Panc1 (cell line): ENCODE data around the gene DAPK2. TPM values are rescaled to one million over a fixed set of nuclear protein-coding genes. Genes with fewer than 3 reads are reported as not detected.

Source experiments
- ATAC-seq: fragments of 200-7000 bp; cut with Tn5 transposase; 2 replicates; pipeline ENCODE4 v1.9.1; 2020; ENCODE audit warnings: mild to moderate bottlenecking, moderate library complexity
- BruUV-seq: library from RNA; stranded (reverse); fragments of 400-500 nt; replicated peaks from 2 replicates; lab custom pipeline; 2021; lab: Mats Ljungman, UMichigan
- CTCF ChIA-PET: fragments of 300-600 bp; sonication (Branson Sonifier 250); formaldehyde crosslinking; loops from one replicate; lab custom pipeline; 2022; ENCODE audit warnings: antibody characterized with exemption; lab: Charles Lee
- POLR2A ChIA-PET: fragments of 300-600 bp; sonication (Branson Sonifier 250); formaldehyde crosslinking; loops from one replicate; lab custom pipeline; 2022; ENCODE audit warnings: antibody characterized with exemption; lab: Charles Lee
- DNase-seq: peaks from one replicate; pipeline ENCODE4 v3.0.0-alpha.2; 2010; ENCODE audit warnings: low read depth, low spot score
- H3K27ac ChIP-seq: 2 replicates; pipeline ENCODE4 v1.5.1; 2011; ENCODE audit warnings: mild to moderate bottlenecking, low read length, inconsistent platforms
- H3K27me3 ChIP-seq: fragments of 200-500 bp; sonication (Bioruptor generic); 2 replicates; pipeline ENCODE4 v1.6.0; 2014; ENCODE audit warnings: low read length, inconsistent platforms; ENCODE audit not compliant: control insufficient read depth, insufficient read depth
- H3K36me3 ChIP-seq: fragments of 200-500 bp; sonication (Bioruptor generic); 2 replicates; pipeline ENCODE4 v1.5.1; 2014; ENCODE audit warnings: inconsistent platforms, mild to moderate bottlenecking, low read length, moderate library complexity; ENCODE audit not compliant: control insufficient read depth, insufficient read depth
- H3K4me1 ChIP-seq: 2 replicates; pipeline ENCODE4 v1.5.1; 2011; ENCODE audit warnings: inconsistent platforms, mild to moderate bottlenecking, low read length, moderate library complexity; ENCODE audit not compliant: control insufficient read depth, insufficient read depth
- H3K4me3 ChIP-seq, 2 experiments: 2 replicates each; pipeline ENCODE4 v1.5.1; 2011 to 2012; ENCODE audit warnings: low read depth in 2 of 2, low read length in 2 of 2, mild to moderate bottlenecking in 2 of 2, inconsistent platforms in 1 of 2, moderate library complexity in 1 of 2
- H3K9me3 ChIP-seq: fragments of 200-500 bp; sonication (Bioruptor generic); 2 replicates; pipeline ENCODE4 v1.5.1; 2014; ENCODE audit warnings: low read depth, mild to moderate bottlenecking, inconsistent platforms, low read length, moderate library complexity; ENCODE audit not compliant: control insufficient read depth, insufficient read depth
- CTCF ChIP-seq: fragments of 450-650 bp; IDR thresholded peaks from 2 replicates; pipeline ENCODE4 v1.5.1; 2017; ENCODE audit warnings: mild to moderate bottlenecking
- POLR2AphosphoS5 ChIP-seq: IDR thresholded peaks from 2 replicates; pipeline ENCODE4 v1.6.1; 2012; ENCODE audit warnings: mild to moderate bottlenecking, low read depth, low read length, moderate library complexity
- REST ChIP-seq, 2 experiments: IDR thresholded peaks; 2 replicates each; pipeline ENCODE4 v1.6.1; 2011 to 2012; ENCODE audit warnings: low read depth in 2 of 2, control low read depth in 1 of 2, low read length in 1 of 2, mild to moderate bottlenecking in 1 of 2, moderate library complexity in 1 of 2; ENCODE audit not compliant: insufficient read depth in 1 of 2
- SIN3A ChIP-seq: IDR thresholded peaks from 2 replicates; pipeline ENCODE4 v1.6.1; 2012; ENCODE audit warnings: low read depth, mild to moderate bottlenecking, low read length, moderate library complexity, borderline replicate concordance; ENCODE audit not compliant: insufficient read depth
- TCF7L2 ChIP-seq: IDR thresholded peaks from 2 replicates; pipeline ENCODE4 v1.6.1; 2011; ENCODE audit warnings: mild to moderate bottlenecking, low read depth, low read length, inconsistent platforms
- in situ Hi-C: cut with HindIII; loops from 2 replicates; pipeline ENCODE4 v1.10.0; 2016; ENCODE audit warnings: low sequenced_read_pairs, low pct_unique_long_range_greater_than_20kb
- intact Hi-C: fragments of 100-400 bp; cut with micrococcal nuclease; formaldehyde crosslinking; loops from one replicate; pipeline ENCODE4 v1.10.0; 2022; ENCODE audit not compliant: unreplicated experiment
- total RNA-seq: library from RNA; stranded (reverse); gene quantifications from one replicate; pipeline ENCODE4 v1.2.1, GENCODE V29; 2021; ENCODE audit not compliant: unreplicated experiment

Gene DAPK2
- total RNA-seq, 1 experiment from 2014 or later, result 10.2 TPM

GRCh38 chr15:63999177-63999576, 47.1 kb downstream of the DAPK2 start:
- no peak for ATAC-seq
- POLR2A ChIA-PET, result no interaction called here
- in situ Hi-C loops, result no loop called here
- no peaks in the 10 kb centered on the region for H3K27me3 ChIP-seq
- H3K36me3 ChIP-seq, result no peaks in the 10 kb centered on the region
- no peak for TF ChIP-seq SIN3A
- TF ChIP-seq POLR2AphosphoS5, result no peak
- TF ChIP-seq TCF7L2, result no peak
- TF ChIP-seq REST (IDR thresholded peaks at IDR 0.05; ENCODE audit: insufficient read depth in 1 of 2, low read depth in 2 of 2, low read length in 1 of 2), result no peak
- TF ChIP-seq CTCF, result no peak
- intact Hi-C loops, result no loop called here
- CTCF ChIA-PET, result no interaction called here
- BruUV-seq, result no TSS peak
- no peak for DNase-seq
- H3K4me3 ChIP-seq, result no peak overlapping the region
- no peaks in the 10 kb centered on the region for H3K9me3 ChIP-seq
- no peaks in the 10 kb centered on the region for H3K4me1 ChIP-seq
- H3K27ac ChIP-seq, result no peak overlapping the region

- DNase-seq, result no peak
- H3K27me3 ChIP-seq, result no peaks in the 10 kb centered on the region
- in situ Hi-C loops, result no loop called here
- H3K36me3 ChIP-seq, result no peaks in the 10 kb centered on the region
- no peaks in the 10 kb centered on the region for H3K4me1 ChIP-seq
- TF ChIP-seq REST (IDR thresholded peaks at IDR 0.05; ENCODE audit: insufficient read depth in 1 of 2, low read depth in 2 of 2, low read length in 1 of 2) (no peak), TCF7L2 (no peak), SIN3A (no peak)
- BruUV-seq, result no TSS peak
- H3K27ac ChIP-seq, result no peak overlapping the region
- no peak overlapping the region for H3K4me3 ChIP-seq
- POLR2A ChIA-PET, result no interaction called here
- CTCF ChIA-PET, result no interaction called here
- H3K9me3 ChIP-seq, result no peaks in the 10 kb centered on the region
- ATAC-seq, result peak; percentile 69
- intact Hi-C loops, result no loop called here
Measured at GRCh38 chr15:63998489-63998888, 47.8 kb downstream of the DAPK2 start.
